Mucosa of rectum (tissue), 2 donors: ENCODE results near the gene ZNF107.
A peak's percentile ranks its signal among the peaks of the same experiment; 100 is the strongest.
"Not testable (repeated sequence)": the region's sequence is repeated elsewhere in the genome, so short reads cannot be mapped to it uniquely, and the experiment has no call there.

ENCODE experiments used
- H3K27ac ChIP-seq, 2 donors: one replicate each; pipeline ENCODE4 v1.7.0; 2013; ENCODE audit warnings: inconsistent platforms in 2 of 2, low read depth in 2 of 2, low read length in 2 of 2
- H3K27me3 ChIP-seq, 2 donors: one replicate each; pipeline ENCODE4 v1.7.0; 2013; ENCODE audit warnings: low read length in 2 of 2; ENCODE audit not compliant: control insufficient read depth in 2 of 2, insufficient read depth in 2 of 2
- H3K36me3 ChIP-seq, 2 donors: one replicate each; pipeline ENCODE4 v1.7.0; 2013; ENCODE audit warnings: low read length in 2 of 2; ENCODE audit not compliant: control insufficient read depth in 2 of 2, insufficient read depth in 2 of 2
- H3K4me1 ChIP-seq, 2 donors: one replicate each; pipeline ENCODE4 v1.7.0; 2013; ENCODE audit warnings: low read length in 2 of 2, mild to moderate bottlenecking in 1 of 2; ENCODE audit not compliant: control insufficient read depth in 2 of 2, insufficient read depth in 2 of 2
- H3K4me3 ChIP-seq, 2 donors: one replicate each; pipeline ENCODE4 v1.7.0; 2013; ENCODE audit warnings: low read length in 2 of 2
- H3K9ac ChIP-seq, 2 donors: one replicate each; pipeline ENCODE4 v1.7.0; 2013; ENCODE audit warnings: low read length in 2 of 2, low read depth in 1 of 2, mild to moderate bottlenecking in 1 of 2
- H3K9me3 ChIP-seq, 2 donors: one replicate each; pipeline ENCODE4 v1.7.0; 2013; ENCODE audit warnings: low read length in 2 of 2; ENCODE audit not compliant: control insufficient read depth in 2 of 2
- donor health status: healthy.
- donor health status: Normal muscosa, but diverticular disease.

ZNF107 gene

GRCh38 chr7:64643566-64643965 lies 22.4 kb upstream of the ZNF107 start:
- Histone ChIP-seq H3K36me3 (no peaks in the 10 kb centered on the region), H3K4me1 (no peaks in the 10 kb centered on the region), H3K9me3 (no peaks in the 10 kb centered on the region), H3K4me3 (no peak overlapping the region), H3K27me3 (no peaks in the 10 kb centered on the region), H3K9ac (no peak overlapping the region), H3K27ac (no peak overlapping the region)

GRCh38 chr7:64651203-64651602 lies 14.7 kb upstream of the ZNF107 start:
- H3K4me1 ChIP-seq = no peaks in the 10 kb centered on the region
- H3K9ac ChIP-seq = no peak overlapping the region
- no peaks in the 10 kb centered on the region for H3K27me3 ChIP-seq
- no peak overlapping the region for H3K27ac ChIP-seq
- no peaks in the 10 kb centered on the region for H3K36me3 ChIP-seq
- H3K4me3 ChIP-seq = no peak overlapping the region
- no peaks in the 10 kb centered on the region for H3K9me3 ChIP-seq

GRCh38 chr7:64651632-64652165 lies 14.2 kb upstream of the ZNF107 start:
- H3K27ac ChIP-seq = no peak overlapping the region
- no peaks in the 10 kb centered on the region for H3K36me3 ChIP-seq
- H3K9ac ChIP-seq = no peak overlapping the region
- H3K4me1 ChIP-seq = no peaks in the 10 kb centered on the region
- H3K27me3 ChIP-seq = no peaks in the 10 kb centered on the region
- no peaks in the 10 kb centered on the region for H3K9me3 ChIP-seq
- no peak overlapping the region for H3K4me3 ChIP-seq

- Histone ChIP-seq H3K27me3 (no peaks in the 10 kb centered on the region), H3K4me3 (no peak overlapping the region), H3K9ac (no peak overlapping the region), H3K36me3 (no peaks in the 10 kb centered on the region), H3K9me3 (no peaks in the 10 kb centered on the region), H3K4me1 (no peaks in the 10 kb centered on the region), H3K27ac (no peak overlapping the region)
Measured at GRCh38 chr7:64653721-64654401, 12.1 kb upstream of the ZNF107 start.

- H3K4me1 ChIP-seq = no peaks in the 10 kb centered on the region
- H3K27me3 ChIP-seq = no peaks in the 10 kb centered on the region
- H3K27ac ChIP-seq = no peak overlapping the region
- H3K36me3 ChIP-seq = no peaks in the 10 kb centered on the region
- H3K9ac ChIP-seq = no peak overlapping the region
- no peaks in the 10 kb centered on the region for H3K9me3 ChIP-seq
- H3K4me3 ChIP-seq = no peak overlapping the region
Measured at GRCh38 chr7:64654796-64655548, 11.0 kb upstream of the ZNF107 start.

DNA sequence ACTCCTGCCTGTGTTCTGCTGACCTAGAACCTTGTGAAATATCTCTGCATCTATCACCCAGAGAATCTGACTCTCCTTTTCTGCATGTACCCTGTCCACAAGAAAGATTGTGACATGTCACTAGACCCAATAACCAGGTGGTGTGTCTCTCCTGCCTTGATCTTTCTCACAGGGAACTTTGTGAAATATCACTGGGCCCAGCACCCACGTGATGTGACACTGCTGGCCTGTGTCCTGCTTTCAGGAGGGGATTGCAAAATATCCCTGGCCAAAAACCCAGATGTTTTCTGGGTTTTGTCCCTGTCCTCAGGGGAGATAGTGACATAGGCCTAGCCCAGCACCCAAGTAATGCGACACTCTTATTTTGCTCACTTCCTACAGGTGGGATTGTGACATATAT lies 10.1 kb upstream of the ZNF107 start:
- no peak overlapping the region for H3K9ac ChIP-seq
- no peaks in the 10 kb centered on the region for H3K36me3 ChIP-seq
- no peaks in the 10 kb centered on the region for H3K27me3 ChIP-seq
- no peaks in the 10 kb centered on the region for H3K4me1 ChIP-seq
- no peaks in the 10 kb centered on the region for H3K9me3 ChIP-seq
- H3K4me3 ChIP-seq = no peak overlapping the region
- no peak overlapping the region for H3K27ac ChIP-seq

DNA sequence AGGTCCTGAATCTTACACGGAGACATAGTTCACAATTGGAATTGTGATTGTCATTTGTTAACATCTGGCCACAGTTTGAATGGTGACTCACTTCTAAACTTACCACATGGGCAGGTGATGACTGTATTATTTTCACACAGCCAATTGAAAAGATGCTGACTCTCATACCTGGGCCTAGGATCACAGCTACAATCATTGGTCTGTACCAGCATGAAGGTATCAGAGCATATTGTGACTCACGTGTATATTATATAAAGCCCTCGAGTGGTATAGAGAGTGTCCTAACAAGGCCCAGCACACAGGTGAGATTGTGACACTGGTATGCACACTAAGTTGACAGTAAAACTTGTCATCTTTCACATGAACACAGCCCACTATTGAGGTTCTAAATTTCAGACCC lies 9.4 kb upstream of the ZNF107 start:
- Histone ChIP-seq H3K36me3 (no peaks in the 10 kb centered on the region), H3K9me3 (no peaks in the 10 kb centered on the region), H3K4me3 (no peak overlapping the region), H3K27ac (no peak overlapping the region), H3K27me3 (no peaks in the 10 kb centered on the region), H3K9ac (no peak overlapping the region), H3K4me1 (no peaks in the 10 kb centered on the region)

GRCh38 chr7:64662091-64662490 lies 3.8 kb upstream of the ZNF107 start:
- not testable (repeated sequence) for H3K4me3 ChIP-seq, H3K4me1 ChIP-seq, H3K9ac ChIP-seq, H3K27ac ChIP-seq, H3K27me3 ChIP-seq, H3K36me3 ChIP-seq, H3K9me3 ChIP-seq

GRCh38 chr7:64666663-64667050 lies 724 bp downstream of the ZNF107 start:
- H3K9me3 ChIP-seq = peaks cover 0 to 2% of the 10 kb centered on the region in 2 donors
- H3K4me3 ChIP-seq = peak overlapping the region; percentile 93 to 97
- peak overlapping the region; percentile 75 to 79 for H3K9ac ChIP-seq
- H3K36me3 ChIP-seq = peaks cover 0 to 4% of the 10 kb centered on the region in 2 donors
- peaks cover 0 to 2% of the 10 kb centered on the region in 2 donors for H3K4me1 ChIP-seq
- H3K27ac ChIP-seq = no peak overlapping the region
- H3K27me3 ChIP-seq = no peaks in the 10 kb centered on the region

GRCh38 chr7:64667311-64667710 lies 1.4 kb downstream of the ZNF107 start:
- Histone ChIP-seq H3K9ac (no peak overlapping the region), H3K4me1 (peaks cover 0 to 2% of the 10 kb centered on the region in 2 donors), H3K36me3 (peaks cover 0 to 4% of the 10 kb centered on the region in 2 donors), H3K4me3 (no peak overlapping the region), H3K27ac (no peak overlapping the region), H3K9me3 (peaks cover 0 to 2% of the 10 kb centered on the region in 2 donors), H3K27me3 (no peaks in the 10 kb centered on the region)
